Activated CD8-positive, alpha-beta memory T cell treated with anti-CD3 and anti-CD28 coated beads for 36 hours (primary cell): ENCODE results near the gene SMARCC2. TPM values are rescaled to one million over a fixed set of nuclear protein-coding genes. Genes with fewer than 3 reads are reported as not detected.

ENCODE experiments used
- CTCF ChIA-PET: fragments of 350-600 bp; sonication (Branson Sonifier 250); formaldehyde crosslinking; loops from one replicate; lab custom pipeline; 2021; ENCODE audit warnings: antibody characterized with exemption; lab: Charles Lee
- POLR2A ChIA-PET: fragments of 350-600 bp; sonication (Branson Sonifier 250); formaldehyde crosslinking; loops from one replicate; lab custom pipeline; 2021; ENCODE audit warnings: antibody characterized with exemption; lab: Charles Lee
- total RNA-seq, 2 experiments: library from RNA; stranded (reverse); gene quantifications; one replicate each; pipeline ENCODE4 v1.2.3, GENCODE V29; 2021

SMARCC2 gene
- total RNA-seq, 2 experiments from 2014 or later: 105 to 108 TPM

- ChIA-PET POLR2A (interaction anchor here (1.4 kb wide), 1 partner anchor 23 kb away, joined by 13 read pairs; the partner anchor contains the start of gene ESYT1), CTCF (interaction anchor here (0.7 to 3.0 kb wide), 6 partner anchors 11 to 33 kb away, joined by 3 to 7 read pairs (median 3); partner anchors contain the start of gene ZC3H10)
Observed at GRCh38 chr12:56150563-56150962, 38.7 kb downstream of the SMARCC2 start.

GRCh38 chr12:56146492-56147460 lies 42.5 kb downstream of the SMARCC2 start:
- POLR2A ChIA-PET: no interaction called here
- CTCF ChIA-PET: interaction anchor here (1.0 kb wide), 1 partner anchor 43 kb away, joined by 3 read pairs; no protein-coding TSS in a partner anchor

- POLR2A ChIA-PET: no interaction called here
- CTCF ChIA-PET: interaction anchor here (1.3 kb wide), 1 partner anchor 122 kb away, joined by 3 read pairs; the partner anchor contains the start of gene COQ10A
Observed at GRCh38 chr12:56145217-56145616, 44.1 kb downstream of the SMARCC2 start.

GRCh38 chr12:56143870-56144269 lies 45.4 kb downstream of the SMARCC2 start:
- CTCF ChIA-PET: interaction anchor here (1.0 to 1.5 kb wide), 4 partner anchors 12 to 123 kb away, joined by 3 to 4 read pairs (median 4); partner anchors contain the start of genes COQ10A and SMARCC2
- POLR2A ChIA-PET: interaction anchor here (0.8 to 1.1 kb wide), 2 partner anchors 8 to 40 kb away, joined by 3 read pairs; partner anchors contain the start of genes MYL6B and PA2G4

- ChIA-PET CTCF (interaction anchor here (0.7 to 1.9 kb wide), 4 partner anchors 12 to 79 kb away, joined by 3 to 5 read pairs (median 4); partner anchors contain the start of gene SMARCC2), POLR2A (interaction anchor here (1.1 kb wide), 1 partner anchor 9 kb away, joined by 3 read pairs; the partner anchor contains the start of gene MYL6B)
Observed at GRCh38 chr12:56143217-56143616, 46.1 kb downstream of the SMARCC2 start.

- ChIA-PET CTCF (interaction anchor here (0.7 to 1.9 kb wide), 3 partner anchors 13 to 80 kb away, joined by 3 to 5 read pairs (median 3); partner anchors contain the start of gene SMARCC2), POLR2A (interaction anchor here (0.9 kb wide), 1 partner anchor 30 kb away, joined by 3 read pairs; no protein-coding TSS in a partner anchor)
Observed at GRCh38 chr12:56141946-56142784, 47.1 kb downstream of the SMARCC2 start.

GRCh38 chr12:56137853-56138571 lies 51.3 kb downstream of the SMARCC2 start:
- ChIA-PET CTCF (interaction anchor here (1.5 to 2.4 kb wide), 2 partner anchors 51 to 52 kb away, joined by 5 to 6 read pairs; partner anchors contain the start of gene SMARCC2), POLR2A (no interaction called here)

GRCh38 chr12:56134897-56135296 lies 54.4 kb downstream of the SMARCC2 start:
- ChIA-PET POLR2A (interaction anchor here (0.6 kb wide), 1 partner anchor 14 kb away, joined by 18 read pairs; no protein-coding TSS in a partner anchor), CTCF (no interaction called here)

GRCh38 chr12:56130876-56131275 lies 58.4 kb downstream of the SMARCC2 start:
- POLR2A ChIA-PET: no interaction called here
- CTCF ChIA-PET: interaction anchor here (1.0 to 1.7 kb wide), 2 partner anchors 13 to 20 kb away, joined by 3 to 4 read pairs; no protein-coding TSS in a partner anchor

GRCh38 chr12:56129942-56130495 lies 59.3 kb downstream of the SMARCC2 start:
- CTCF ChIA-PET: interaction anchor here (1.0 to 3.3 kb wide), 4 partner anchors 9 to 59 kb away, joined by 3 to 24 read pairs (median 3); partner anchors contain the start of gene SMARCC2
- POLR2A ChIA-PET: interaction anchor here (0.6 kb wide), 1 partner anchor 27 kb away, joined by 4 read pairs; no protein-coding TSS in a partner anchor

- POLR2A ChIA-PET: interaction anchor here (0.5 to 2.4 kb wide), 6 partner anchors 11 to 207 kb away, joined by 4 to 36 read pairs (median 12); partner anchors contain the start of genes PA2G4, RPL41, SMARCC2 and ZC3H10
Observed at GRCh38 chr12:56129206-56129941, 59.9 kb downstream of the SMARCC2 start.

GRCh38 chr12:56128670-56129205 lies 60.5 kb downstream of the SMARCC2 start:
- ChIA-PET CTCF (interaction anchor here (1.1 to 3.6 kb wide), 5 partner anchors 10 to 64 kb away, joined by 3 to 27 read pairs (median 5); partner anchors contain the start of genes MYL6B, SMARCC2 and ZC3H10), POLR2A (interaction anchor here (0.5 to 2.4 kb wide), 6 partner anchors 11 to 206 kb away, joined by 4 to 36 read pairs (median 12); partner anchors contain the start of genes PA2G4, RPL41, SMARCC2 and ZC3H10)

More at GRCh38 chr12:56129206-56129941, 59.9 kb downstream of the SMARCC2 start:
- CTCF ChIA-PET: interaction anchor here (1.0 to 3.6 kb wide), 7 partner anchors 10 to 60 kb away, joined by 3 to 27 read pairs (median 3); partner anchors contain the start of genes MYL6B, SMARCC2 and ZC3H10

GRCh38 chr12:56127888-56128669 lies 61.2 kb downstream of the SMARCC2 start, which contains the start of gene ESYT1:
Gene ESYT1 (plus strand): TSS chr12:56128267. CDS start chr12:56128320, 53 bp downstream.
- ChIA-PET POLR2A (interaction anchor here (0.9 to 2.4 kb wide), 6 partner anchors 10 to 62 kb away, joined by 6 to 36 read pairs (median 12); partner anchors contain the start of genes MYL6, PA2G4, RPL41 and SMARCC2), CTCF (interaction anchor here (1.3 to 3.6 kb wide), 5 partner anchors 9 to 65 kb away, joined by 3 to 27 read pairs (median 9); partner anchors contain the start of genes MYL6, MYL6B, SMARCC2 and ZC3H10)

GRCh38 chr12:56127485-56127887 lies 61.8 kb downstream of the SMARCC2 start:
- ChIA-PET POLR2A (interaction anchor here (0.9 to 2.4 kb wide), 5 partner anchors 9 to 62 kb away, joined by 6 to 36 read pairs (median 13); partner anchors contain the start of genes MYL6, PA2G4, RPL41 and SMARCC2), CTCF (interaction anchor here (1.3 to 3.6 kb wide), 5 partner anchors 9 to 65 kb away, joined by 3 to 27 read pairs (median 9); partner anchors contain the start of genes MYL6, MYL6B, SMARCC2 and ZC3H10)
